HG03066 (cell line): ENCODE data around the gene SIN3B.
"Not testable (repeated sequence)": the region's sequence is repeated elsewhere in the genome, so short reads cannot be mapped to it uniquely, and the experiment has no call there.

Experiments used
- ATAC-seq: cut with Tn5 transposase; IDR thresholded peaks from one replicate; pipeline ENCODE4 v1.9.1; 2021; ENCODE audit warnings: low read depth; ENCODE audit not compliant: unreplicated experiment

The SIN3B gene

DNA sequence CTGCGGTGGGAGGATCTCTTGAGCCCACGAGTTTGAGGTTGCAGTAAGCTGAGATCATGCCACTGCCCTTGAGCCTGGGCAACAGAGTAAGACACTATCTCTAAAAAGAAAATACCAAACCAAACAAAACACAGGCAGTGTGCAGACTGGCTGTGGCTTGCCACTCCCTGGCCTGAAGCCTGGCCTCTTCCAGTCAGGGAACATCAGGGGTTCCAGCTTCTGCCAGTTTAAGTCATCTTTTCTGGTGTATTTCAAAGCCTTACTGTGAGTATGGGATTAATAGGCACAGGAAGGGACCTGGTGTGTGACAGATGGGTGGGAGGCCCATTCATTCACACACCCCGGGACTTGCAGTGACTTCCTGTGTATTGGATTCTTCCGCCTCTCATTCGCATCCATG lies 32.6 kb downstream of the SIN3B start:
- ATAC-seq, result no peak

DNA sequence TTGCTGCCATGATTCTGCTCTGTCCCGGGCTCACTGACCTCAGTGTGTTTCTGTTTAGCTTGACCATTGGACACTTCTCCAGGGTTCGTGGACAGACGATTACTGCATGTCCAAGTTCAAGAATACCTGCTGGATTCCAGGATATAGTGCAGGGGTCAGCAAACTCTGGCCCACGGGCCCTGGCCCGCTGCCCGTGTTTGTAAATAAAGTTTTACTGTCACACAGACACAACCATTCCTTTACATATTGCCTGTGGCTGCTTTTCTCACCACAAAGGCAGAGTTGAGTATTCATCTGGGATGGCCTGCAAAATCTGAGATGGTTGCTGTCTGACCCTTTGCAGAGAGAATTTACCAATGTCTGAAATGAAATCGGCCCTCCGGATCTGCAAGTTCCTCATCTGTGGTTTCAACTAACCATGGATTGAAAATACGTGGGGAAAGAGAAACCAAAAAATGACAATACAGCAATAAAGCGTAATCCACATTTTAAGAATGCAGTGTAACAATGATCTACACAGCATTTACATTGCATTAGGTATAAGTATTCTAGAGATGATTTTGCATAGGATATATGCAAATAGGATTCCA lies 33.7 kb downstream of the SIN3B start:
- no peak for ATAC-seq

DNA sequence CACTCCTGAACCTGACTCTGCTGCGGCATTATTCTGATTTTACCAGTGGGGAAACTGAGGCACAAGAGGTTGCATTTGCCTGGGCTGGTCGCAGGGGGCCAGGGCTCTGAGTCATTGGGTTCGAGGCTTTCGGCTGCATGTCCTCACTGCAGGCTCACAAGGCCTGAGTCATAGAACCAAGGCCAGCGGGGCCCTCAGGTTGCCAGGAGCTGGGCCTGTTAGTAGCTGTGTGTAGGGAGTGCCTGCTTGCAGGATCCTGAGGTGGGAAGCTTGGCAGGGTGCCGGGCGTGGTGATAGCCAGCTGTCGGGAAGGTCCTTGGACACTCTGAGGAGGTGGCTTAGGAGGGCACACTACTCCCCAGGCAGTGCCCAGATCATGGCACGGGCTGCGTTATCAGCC lies 38.0 kb downstream of the SIN3B start:
- no peak for ATAC-seq

DNA sequence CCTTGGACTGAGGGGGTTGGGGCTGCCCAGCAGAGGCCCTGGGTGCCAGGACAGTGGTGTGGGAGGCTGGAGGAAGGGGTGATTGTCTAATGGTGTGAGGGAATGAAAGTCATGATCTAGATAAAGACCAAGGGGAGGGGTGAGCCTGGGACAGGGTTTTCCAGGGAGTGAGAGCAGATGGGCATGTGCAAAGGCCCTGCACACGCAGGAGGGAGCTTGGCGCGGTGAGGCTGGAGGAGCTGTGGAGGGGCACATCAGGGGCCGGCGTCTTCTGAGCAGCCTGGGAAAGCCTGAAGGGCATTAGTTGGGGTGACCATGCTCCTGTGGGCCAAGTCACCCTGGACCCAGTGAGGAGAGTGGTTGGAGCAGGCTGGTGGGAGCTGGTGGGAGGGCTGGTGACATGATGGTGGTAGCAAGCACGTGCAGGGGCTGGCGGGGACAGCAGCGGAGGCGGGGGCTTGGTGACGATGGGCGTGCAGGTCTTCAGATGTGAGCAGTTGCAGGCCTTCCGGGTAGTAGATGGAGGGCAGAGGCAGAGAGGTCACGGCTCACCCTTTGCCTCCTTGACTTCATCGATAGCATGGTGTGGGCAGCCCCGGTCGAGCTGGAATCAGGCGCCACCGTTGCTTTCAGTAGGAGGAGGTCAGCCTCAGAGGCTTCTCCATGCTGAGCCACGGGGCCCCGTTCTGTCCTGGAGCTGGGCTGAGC lies 39.4 kb downstream of the SIN3B start:
- ATAC-seq, result no peak

DNA sequence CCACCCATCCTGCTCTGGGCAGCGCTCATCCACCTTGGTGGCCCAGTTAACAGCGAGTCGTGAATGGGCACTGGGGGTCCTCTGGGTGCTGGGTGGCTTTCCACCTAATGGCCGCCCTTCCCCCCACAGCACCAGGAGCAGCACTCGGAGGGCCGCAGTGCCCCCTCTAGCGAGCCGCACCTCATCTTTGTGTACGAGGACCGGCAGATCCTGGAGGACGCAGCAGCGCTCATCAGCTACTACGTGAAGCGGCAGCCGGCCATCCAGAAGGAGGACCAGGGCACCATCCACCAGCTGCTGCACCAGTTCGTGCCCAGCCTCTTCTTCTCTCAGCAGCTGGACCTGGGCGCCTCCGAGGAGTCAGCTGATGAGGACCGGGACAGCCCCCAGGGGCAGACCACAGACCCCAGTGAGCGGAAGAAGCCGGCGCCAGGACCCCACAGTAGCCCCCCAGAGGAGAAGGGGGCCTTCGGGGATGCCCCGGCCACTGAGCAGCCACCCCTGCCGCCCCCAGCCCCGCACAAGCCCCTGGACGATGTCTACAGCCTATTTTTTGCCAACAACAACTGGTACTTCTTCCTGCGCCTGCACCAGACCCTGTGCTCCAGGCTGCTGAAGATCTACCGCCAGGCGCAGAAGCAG lies 40.3 kb downstream of the SIN3B start:
- no peak for ATAC-seq

DNA sequence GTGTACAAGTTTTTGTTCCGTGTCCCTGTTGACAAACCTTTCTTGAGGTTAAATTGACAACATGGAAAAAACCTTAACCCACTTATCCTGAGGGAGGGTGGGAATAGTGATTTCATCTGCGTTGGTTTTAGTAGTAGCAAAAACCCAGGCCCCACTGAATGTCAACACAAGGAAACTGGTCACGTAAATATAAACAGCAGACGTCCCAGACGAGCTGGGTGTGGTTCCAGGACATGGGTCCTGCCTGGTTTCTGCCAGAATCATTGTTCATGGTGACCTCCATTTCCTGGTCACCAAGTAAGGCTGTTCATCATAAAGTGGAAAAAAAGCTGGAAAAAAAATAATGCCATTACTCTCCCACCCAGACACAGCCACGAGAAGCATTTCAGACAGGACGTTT lies 42.7 kb downstream of the SIN3B start:
- ATAC-seq, result no peak

DNA sequence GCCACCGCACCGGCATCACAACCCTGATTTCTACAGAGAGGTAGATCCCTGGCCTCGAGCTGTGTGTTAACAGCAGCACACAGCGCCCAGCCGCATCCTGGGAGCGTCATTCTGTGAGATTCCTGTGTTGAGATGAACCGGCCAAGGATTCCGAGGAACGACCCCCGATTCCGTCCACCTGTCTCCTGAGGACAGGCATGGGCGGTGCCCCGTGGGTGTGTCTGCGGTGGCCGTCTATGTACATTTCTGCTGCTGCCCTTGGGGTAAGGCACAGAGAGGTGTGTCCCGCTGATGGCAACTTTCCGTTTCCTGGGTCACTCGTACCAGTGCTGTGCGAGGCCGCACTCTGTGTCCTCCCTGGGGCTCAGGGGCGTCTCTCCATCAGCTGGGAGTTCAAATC lies 43.5 kb downstream of the SIN3B start:
- no peak for ATAC-seq

DNA sequence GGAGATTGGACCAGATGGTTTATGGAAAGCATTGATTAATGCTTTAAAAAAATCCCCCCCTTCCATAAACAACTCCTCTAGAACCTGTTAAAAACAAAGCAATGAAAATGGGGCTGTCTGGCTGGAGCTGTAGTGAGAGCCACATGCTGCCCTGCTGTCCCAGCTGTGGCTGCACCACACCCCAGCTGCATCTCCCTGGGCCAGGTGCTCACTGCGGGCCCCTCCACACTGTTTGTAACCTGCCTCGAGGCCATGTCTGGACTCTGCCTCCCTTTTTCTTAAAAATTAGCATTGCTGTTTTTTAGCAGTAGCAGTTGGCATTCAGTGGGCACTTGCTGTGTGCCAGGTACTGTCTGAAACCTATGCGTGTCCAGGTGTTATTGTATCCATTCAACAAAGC lies 44.4 kb downstream of the SIN3B start:
- no peak for ATAC-seq

DNA sequence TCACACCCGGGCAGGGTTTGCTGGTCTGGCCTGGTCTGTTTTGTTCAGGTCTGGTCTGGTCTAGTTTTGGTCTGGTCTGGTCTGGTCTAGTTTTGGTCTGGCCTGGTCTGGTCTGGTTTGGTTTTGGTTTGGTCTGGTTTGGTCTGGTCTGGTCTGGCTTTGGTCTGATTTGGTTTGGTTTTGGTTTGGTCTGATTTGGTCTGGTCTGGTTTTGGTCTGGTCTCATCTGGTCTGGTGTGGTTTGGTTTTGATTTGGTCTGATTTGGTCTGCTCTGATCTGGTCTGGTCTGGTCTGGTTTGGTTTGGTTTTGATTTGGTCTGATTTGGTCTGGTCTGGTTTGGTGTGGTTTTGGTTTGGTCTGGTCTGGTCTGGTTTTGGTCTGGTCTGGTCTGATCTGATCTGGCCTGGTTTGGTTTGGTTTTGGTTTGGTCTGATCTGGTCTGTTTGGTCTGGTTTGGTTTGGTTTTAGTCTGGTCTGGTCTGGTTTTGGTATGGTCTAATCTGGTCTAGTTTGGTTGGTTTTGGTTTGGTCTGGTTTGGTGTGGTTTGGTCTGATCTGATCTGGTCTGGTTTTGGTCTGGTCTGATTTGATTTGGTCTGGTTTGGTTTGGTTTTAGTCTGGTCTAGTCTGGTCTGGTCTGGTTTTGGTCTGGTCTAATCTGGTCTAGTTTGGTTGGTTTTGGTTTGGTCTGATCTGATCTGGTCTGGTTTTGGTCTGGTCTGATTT lies 45.2 kb downstream of the SIN3B start:
- ATAC-seq, result no peak

DNA sequence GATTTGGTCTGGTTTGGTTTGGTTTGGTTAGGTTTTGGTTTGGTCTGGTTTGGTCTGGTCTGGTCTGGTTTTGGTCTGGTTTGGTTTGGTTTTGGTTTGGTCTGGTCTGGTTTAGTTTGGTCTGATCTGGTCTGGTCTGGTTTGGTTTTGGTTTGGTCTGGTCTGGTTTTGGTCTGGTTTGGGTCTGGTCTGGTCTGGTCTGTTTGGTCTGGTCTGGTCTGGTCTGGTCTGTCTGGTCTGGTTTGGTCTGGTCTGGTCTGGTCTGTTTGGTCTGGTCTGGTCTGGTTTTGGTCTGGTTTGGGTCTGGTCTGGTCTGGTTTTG lies 45.7 kb downstream of the SIN3B start:
- ATAC-seq, result not testable (repeated sequence)

DNA sequence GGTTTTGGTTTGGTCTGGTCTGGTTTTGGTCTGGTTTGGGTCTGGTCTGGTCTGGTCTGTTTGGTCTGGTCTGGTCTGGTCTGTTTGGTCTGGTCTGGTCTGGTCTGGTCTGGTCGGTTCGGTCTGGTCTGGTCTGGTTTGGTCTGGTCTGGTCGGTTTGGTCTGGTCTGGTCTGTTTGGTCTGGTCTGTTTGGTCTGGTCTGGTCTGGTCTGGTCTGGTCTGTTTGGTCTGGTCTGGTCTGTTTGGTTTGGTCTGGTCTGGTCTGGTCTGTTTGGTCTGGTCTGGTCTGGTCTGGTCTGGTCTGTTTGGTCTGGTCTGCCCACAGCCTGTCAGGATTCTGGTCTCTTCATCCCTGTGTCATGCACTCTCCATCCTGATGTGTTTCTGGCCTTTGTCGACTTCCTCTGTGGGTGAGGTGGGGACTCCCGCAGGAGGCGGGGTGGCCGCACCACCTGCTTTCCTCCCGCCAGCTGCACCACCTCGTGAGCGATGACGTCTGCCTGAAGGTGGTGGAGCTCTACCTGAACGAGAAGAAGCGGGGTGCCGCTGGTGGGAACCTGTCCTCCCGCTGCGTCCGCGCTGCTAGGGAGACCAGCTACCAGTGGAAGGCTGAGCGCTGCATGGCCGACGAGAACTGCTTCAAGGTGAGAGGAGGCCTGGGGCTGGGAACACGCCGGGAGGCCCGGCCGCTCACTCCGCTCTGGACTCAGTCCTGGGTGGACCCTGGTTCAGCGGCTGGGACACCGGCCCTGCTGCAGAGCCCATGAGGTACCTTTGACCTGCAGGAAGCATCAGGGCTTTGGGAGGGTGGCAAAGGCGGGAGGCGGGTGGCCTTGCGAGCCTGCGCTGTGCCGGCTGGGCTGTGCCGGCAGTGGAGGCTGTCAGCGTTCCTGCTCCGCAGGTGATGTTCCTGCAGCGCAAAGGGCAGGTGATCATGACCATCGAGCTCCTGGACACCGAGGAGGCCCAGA lies 46.7 kb downstream of the SIN3B start:
- ATAC-seq, result no peak

DNA sequence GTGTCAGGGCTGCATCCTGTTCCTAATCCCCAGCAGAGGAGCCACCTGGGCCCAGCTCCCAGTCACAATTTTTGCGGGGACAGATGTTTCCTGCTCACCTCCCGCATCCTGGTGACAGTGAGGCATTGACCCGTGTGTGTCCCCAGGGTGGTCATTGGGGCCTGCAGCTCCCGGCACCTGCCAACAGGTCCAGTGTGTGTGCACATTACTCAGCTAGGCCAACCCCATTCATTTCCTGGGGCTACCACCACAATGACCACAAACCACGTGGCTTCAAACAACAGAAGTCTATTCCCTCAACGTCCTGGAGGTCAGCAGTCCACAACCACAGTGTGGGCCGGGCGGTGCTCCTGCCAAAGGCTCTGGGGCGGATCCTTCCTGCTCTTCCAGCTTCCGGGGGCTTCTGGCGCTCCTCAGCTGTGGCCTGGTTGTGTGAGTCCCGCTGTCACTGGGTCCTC lies 47.7 kb downstream of the SIN3B start:
- ATAC-seq, result no peak

DNA sequence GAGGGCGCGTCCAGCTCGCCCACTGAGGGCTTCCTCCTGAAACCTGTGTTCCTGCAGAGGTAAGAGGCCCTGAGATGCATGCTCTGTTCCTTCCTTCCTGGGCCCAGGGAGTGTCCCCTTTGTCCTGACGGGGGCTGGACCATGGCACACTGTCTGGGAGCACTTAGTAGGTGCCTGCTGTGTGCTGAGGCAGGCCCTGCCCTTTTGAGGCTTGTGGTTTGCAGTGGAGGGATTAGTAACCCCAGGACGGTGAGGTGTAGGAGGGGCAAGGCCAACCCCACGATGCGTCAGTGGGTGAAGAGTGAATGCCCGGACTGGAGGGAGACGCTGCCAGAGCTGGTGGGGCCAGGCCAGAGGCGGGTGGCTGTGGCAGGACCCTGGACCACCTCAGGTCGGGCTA lies 48.4 kb downstream of the SIN3B start:
- ATAC-seq, result no peak

DNA sequence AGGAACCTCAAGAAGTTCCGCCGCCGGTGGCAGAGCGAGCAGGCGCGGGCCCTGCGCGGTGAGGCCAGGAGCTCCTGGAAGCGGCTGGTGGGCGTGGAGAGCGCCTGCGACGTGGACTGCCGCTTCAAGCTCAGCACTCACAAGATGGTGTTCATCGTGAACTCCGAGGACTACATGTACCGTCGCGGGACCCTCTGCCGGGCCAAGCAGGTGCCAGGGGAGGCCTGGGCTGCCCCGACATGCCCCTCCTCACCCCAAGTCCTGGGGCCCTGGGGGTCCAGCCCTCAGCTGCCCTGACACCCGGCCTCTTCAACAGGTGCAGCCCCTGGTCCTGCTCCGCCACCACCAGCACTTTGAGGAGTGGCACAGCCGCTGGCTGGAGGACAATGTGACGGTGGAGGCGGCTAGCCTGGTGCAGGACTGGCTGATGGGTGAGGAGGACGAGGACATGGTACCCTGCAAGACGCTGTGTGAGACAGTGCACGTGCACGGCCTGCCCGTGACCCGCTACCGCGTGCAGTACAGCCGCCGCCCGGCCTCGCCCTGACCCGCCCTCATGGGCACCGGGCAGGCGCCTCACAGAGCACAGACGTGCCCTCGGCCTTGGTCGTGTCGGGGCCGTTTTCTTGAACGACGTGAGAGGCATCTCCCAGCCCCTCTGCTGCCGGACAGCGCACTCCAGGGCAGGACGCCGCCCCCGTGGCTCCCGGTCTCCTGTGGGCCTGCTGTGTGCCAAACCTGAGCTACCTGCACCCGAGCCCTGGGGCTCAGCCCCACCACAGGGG lies 49.2 kb downstream of the SIN3B start:
- ATAC-seq, result no peak

DNA sequence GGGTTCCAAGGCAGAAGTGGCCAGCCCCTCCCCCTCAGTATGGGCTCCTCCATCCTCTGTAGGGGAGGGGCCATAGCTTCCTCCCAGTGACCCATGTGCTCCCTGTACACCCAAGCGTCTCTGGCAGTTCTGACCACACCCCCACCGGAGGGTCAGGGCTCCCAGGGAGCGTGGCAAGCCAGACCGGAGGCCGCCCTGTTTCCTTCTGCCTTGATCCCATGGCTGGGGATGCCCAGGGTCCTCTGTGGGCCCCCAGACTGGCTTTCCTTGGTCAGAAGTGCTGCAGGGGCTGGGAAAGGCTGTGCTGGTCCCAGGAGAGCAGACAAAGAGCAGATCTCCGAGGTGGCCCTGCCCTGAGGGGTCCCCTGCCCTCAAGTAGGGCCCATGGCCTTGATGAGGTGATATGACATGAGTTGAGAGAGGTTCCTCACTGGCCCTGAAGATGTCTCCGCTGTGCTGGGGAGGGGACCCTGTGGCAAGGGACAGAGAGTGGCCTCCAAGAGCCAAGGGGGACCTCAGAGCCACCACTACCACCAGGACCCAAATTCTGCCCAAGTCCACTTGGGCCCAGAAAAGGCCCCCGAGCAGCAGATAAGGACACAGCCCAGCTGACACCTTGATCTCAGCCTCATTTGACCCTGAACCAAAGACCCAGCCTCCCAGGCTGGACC lies 51.8 kb downstream of the SIN3B start:
- no peak for ATAC-seq

DNA sequence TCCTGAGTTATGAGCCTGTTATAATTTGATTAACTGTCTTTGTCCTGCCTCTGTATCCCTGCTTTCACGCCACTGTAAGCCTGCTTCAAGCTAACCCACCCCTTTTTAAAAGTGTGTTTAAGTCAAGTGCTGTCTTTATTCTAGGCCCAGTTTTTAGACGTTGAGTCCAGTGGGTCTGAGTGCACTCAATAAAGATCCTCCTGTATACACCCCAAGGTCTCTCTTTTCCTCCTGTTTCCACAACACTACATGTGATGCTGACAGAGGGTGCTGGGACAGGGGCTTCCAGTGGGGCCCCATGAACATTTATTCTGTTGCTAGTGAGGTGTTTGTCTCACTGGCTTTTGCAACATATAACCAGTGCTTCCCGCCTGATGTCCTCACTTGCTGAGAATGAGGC lies 52.9 kb downstream of the SIN3B start:
- no peak for ATAC-seq

DNA sequence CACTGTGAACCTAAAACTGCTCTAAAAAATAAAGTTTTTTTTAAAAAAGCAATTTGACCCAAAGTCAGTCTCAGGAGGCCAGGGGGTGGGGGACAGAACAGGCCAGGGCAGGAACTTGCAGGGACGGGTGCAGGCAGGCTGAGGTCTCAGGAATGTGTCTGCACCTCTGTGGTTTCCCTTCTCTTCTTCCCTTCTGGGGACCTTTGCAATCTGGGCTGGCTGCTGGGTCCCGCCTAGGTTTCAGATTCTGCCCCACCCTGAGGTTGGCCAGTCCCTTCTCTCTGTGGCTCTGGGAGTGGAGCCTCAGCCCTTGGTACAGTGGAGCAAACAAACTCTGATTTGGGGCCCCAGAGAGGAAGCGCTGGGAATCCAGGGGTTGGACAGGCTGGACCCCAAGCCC lies 54.3 kb downstream of the SIN3B start:
- no peak for ATAC-seq

DNA sequence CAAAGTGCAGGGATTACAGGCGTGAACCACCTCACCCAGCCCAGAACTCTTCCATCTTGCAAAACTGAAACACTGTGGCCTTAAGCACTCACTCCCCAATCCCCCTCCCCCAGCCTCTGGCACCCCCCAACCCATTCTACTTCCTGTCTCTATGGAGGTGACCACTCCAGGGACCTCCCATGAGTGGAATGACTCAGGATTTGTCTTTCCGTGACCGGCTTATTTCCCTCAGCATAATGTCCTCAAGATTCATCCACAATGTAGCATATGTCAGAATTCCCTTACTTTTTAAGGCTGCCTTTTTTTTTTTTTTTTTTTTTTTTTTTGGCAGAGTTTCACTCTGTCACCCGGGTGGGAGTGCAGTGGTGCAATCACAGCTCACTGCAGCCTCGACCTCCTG lies 56.0 kb downstream of the SIN3B start:
- no peak for ATAC-seq

DNA sequence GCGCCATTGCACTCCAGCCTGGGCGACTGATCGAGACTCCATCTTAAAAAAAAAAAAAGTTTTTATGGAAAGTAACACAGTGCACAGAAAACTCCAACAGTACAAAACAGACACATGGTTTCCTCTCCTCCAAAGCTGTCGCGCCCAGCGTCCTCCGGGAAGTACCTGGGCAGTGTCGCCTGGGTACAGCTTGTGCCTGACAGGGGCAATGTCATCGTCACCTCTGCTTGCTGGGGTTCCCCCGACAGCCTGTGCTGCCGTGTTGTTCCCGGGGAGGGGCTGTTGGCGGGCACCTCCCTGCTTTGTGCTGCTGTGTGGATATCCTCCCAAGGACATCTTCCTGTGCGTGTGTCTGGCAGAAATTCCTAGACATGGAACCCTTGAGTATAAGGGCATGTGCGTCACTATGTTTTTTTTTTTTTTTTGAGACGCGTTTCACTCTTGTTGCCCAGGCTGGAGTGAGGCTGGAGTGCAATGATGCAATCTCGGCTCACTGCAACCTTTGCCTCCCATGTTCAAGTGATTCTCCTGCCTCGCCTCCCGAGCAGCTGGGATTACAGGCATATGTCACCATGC lies 57.2 kb downstream of the SIN3B start:
- no peak for ATAC-seq
